DOHH2 (cell line): ENCODE measurements around the gene CRTAC1.

Source experiments
- H3F3A ChIP-seq: fragments of 200-600 bp; sonication (generic), shearing (Covaris generic); 2 replicates; pipeline ENCODE4 v1.6.0; 2016; ENCODE audit warnings: antibody characterized with exemption, mild to moderate bottlenecking; ENCODE audit not compliant: control insufficient read depth, insufficient read depth
- H3K27ac ChIP-seq: fragments of 200-600 bp; sonication (generic); 2 replicates; pipeline ENCODE4 v1.5.1; 2014; ENCODE audit warnings: low read depth, mild to moderate bottlenecking, low read length, moderate library complexity
- H3K27me3 ChIP-seq: fragments of 200-600 bp; sonication (generic); 2 replicates; pipeline ENCODE4 v1.6.1; 2014; ENCODE audit warnings: mild to moderate bottlenecking, low read length, mixed read lengths; ENCODE audit not compliant: control insufficient read depth
- H3K36me3 ChIP-seq: fragments of 200-600 bp; sonication (generic); 2 replicates; pipeline ENCODE4 v1.6.1; 2014; ENCODE audit warnings: mild to moderate bottlenecking, low read length, moderate library complexity, mixed read lengths; ENCODE audit not compliant: control insufficient read depth
- H3K4me1 ChIP-seq: fragments of 200-600 bp; sonication (generic); 2 replicates; pipeline ENCODE4 v1.6.1; 2014; ENCODE audit warnings: mild to moderate bottlenecking, low read length, mixed read lengths; ENCODE audit not compliant: control insufficient read depth
- H3K4me2 ChIP-seq: fragments of 200-600 bp; sonication (generic); 2 replicates; pipeline ENCODE4 v1.6.0; 2014; ENCODE audit warnings: mild to moderate bottlenecking, low read length, moderate library complexity
- H3K4me3 ChIP-seq: fragments of 200-600 bp; sonication (generic); 2 replicates; pipeline ENCODE4 v1.5.1; 2014; ENCODE audit warnings: mild to moderate bottlenecking, low read length, mixed read lengths
- H3K79me2 ChIP-seq: fragments of 200-600 bp; sonication (generic); 2 replicates; pipeline ENCODE4 v1.6.1; 2014; ENCODE audit warnings: mild to moderate bottlenecking, low read length, mixed read lengths; ENCODE audit not compliant: control insufficient read depth
- H3K9me2 ChIP-seq: fragments of 200-600 bp; sonication (generic); replicated peaks from 2 replicates; pipeline ENCODE4 v1.6.1; 2014; ENCODE audit warnings: mild to moderate bottlenecking, low read length, mixed read lengths; ENCODE audit not compliant: control insufficient read depth
- H3K9me3 ChIP-seq: fragments of 200-600 bp; sonication (generic); 2 replicates; pipeline ENCODE4 v1.6.1; 2014; ENCODE audit warnings: antibody characterized with exemption, low read length, mixed read lengths; ENCODE audit not compliant: control insufficient read depth, insufficient read depth
- H4K20me1 ChIP-seq: fragments of 200-600 bp; sonication (generic); 2 replicates; pipeline ENCODE4 v1.6.0; 2014; ENCODE audit warnings: low read depth, mild to moderate bottlenecking, antibody characterized with exemption, low read length, moderate library complexity; ENCODE audit not compliant: control insufficient read depth, insufficient read depth
- EZH2phosphoT487 ChIP-seq: fragments of 200-600 bp; sonication (generic); IDR thresholded peaks from 2 replicates; pipeline ENCODE4 v1.6.1; 2017; ENCODE audit warnings: borderline replicate concordance, mild to moderate bottlenecking, antibody characterized with exemption, low read length, moderate library complexity, mixed read lengths
- TF ChIP-seq, protein P1 (sequence below): fragments of 200-600 bp; sonication (generic); IDR thresholded peaks from one replicate; pipeline ENCODE4 v1.5.1; 2014; ENCODE audit warnings: antibody characterized with exemption, mild to moderate bottlenecking, low read depth, low read length; ENCODE audit not compliant: poor library complexity, severe bottlenecking

CRTAC1 gene

DNA sequence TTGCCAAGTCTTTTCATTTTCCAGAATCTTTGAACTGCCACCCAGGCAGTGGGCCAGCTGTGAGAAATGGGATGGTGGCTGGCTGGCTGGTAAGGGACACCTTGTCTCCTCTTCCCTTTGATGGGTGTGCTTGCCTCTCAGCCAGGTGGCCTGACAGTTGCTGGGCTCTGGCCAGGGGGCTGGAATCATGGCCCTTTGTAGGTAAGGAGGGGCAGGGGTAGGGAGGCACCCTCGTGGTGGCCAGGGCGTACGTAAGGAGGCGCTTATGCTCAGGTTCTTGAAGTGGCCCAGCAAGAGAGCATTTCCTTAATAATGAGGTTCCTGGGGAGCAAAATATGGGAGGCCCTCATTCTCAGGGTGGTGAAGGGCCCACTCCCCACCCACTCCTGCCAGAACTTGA, 213.8 kb downstream of the CRTAC1 start:
- H3K4me2 ChIP-seq, result no peak overlapping the region
- TF ChIP-seq, protein P1, sequence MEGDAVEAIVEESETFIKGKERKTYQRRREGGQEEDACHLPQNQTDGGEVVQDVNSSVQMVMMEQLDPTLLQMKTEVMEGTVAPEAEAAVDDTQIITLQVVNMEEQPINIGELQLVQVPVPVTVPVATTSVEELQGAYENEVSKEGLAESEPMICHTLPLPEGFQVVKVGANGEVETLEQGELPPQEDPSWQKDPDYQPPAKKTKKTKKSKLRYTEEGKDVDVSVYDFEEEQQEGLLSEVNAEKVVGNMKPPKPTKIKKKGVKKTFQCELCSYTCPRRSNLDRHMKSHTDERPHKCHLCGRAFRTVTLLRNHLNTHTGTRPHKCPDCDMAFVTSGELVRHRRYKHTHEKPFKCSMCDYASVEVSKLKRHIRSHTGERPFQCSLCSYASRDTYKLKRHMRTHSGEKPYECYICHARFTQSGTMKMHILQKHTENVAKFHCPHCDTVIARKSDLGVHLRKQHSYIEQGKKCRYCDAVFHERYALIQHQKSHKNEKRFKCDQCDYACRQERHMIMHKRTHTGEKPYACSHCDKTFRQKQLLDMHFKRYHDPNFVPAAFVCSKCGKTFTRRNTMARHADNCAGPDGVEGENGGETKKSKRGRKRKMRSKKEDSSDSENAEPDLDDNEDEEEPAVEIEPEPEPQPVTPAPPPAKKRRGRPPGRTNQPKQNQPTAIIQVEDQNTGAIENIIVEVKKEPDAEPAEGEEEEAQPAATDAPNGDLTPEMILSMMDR, result no peak
- TF ChIP-seq EZH2phosphoT487, result no peak
- no peaks in the 10 kb centered on the region for H3K4me1 ChIP-seq
- no peaks in the 10 kb centered on the region for H4K20me1 ChIP-seq
- H3K79me2 ChIP-seq, result no peaks in the 10 kb centered on the region
- no peak overlapping the region for H3K27ac ChIP-seq
- no peaks in the 10 kb centered on the region for H3F3A ChIP-seq
- H3K9me2 ChIP-seq, result no peaks in the 10 kb centered on the region
- H3K4me3 ChIP-seq, result no peak overlapping the region
- peaks cover 30% of the 10 kb centered on the region for H3K27me3 ChIP-seq
- H3K9me3 ChIP-seq, result no peaks in the 10 kb centered on the region
- no peaks in the 10 kb centered on the region for H3K36me3 ChIP-seq
